HS-5 (cell line): ENCODE measurements around the gene DCBLD1.
"Not testable (repeated sequence)": the region's sequence is repeated elsewhere in the genome, so short reads cannot be mapped to it uniquely, and the experiment has no call there.

Experiments used
- DNase-seq: peaks from one replicate; pipeline ENCODE4 v3.0.0-alpha.2; 2012; ENCODE audit warnings: low read depth

Gene DCBLD1

GRCh38 chr6:117482240-117483003, at the start of gene DCBLD1:
Gene DCBLD1 (plus strand): TSS chr6:117482674. CDS start chr6:117482782, 108 bp downstream.
- DNase-seq, result peak; percentile 24

DNA sequence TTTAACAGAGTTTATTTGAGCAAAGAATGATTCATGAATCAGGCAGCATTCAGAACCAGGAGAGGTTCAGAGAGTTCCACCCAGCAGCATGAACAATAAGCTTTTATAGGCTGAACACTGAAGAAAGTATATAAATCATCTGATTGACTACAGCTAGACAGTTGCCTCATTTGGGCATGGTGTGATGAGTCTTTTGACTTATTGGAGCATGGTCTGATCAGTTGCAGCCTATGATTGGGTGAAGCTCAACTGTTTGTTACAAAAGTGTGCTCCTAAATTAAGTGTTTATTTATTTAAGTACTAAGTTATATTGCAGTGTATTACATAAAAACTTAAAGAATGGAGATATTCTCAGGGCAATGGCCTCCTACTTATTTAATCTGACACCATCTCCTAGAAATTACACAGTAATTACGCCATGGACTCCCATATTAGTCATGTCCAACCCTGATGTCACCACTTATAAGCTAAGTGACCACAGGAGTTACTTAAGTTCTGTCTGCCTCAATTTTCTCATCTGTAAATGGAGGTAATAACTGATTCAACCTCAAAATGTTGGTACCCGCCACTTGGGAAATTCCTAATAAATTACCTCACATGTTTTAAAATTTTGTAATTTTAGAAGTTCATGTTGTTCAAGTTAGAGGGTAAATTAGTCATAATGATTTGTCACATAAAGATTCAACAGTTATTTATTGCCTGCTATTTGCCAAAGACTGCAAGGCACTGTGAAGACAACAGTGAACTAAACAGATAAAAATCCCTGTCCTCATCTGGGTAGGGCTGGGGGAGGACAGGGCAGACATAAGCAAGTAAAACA, 41.6 kb upstream of the DCBLD1 start:
- peak; percentile 95 for DNase-seq

DNA sequence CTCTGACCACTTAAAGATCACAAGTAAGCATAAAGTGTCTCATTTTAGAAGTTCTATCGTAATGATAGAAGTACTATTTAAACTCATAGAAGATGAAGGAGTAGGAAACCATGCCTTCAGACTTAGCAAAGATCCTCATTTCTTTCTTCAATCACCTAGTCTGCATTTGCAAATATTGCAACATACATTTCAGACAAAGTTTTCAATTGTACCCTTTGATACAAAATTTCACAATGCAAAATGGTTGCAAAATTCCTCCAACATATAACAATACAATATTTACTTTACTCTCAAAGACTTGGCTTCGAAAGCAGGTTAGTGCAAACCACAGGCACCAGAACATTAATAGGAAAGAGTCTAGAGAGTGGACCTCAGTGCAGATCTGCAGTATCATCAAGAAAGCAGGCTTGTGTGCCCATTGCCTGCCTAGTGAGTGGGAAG, 40.6 kb upstream of the DCBLD1 start:
- DNase-seq, result peak; percentile 33

GRCh38 chr6:117442313-117442712, 40.2 kb upstream of the DCBLD1 start:
- not testable (repeated sequence) for DNase-seq

DNA sequence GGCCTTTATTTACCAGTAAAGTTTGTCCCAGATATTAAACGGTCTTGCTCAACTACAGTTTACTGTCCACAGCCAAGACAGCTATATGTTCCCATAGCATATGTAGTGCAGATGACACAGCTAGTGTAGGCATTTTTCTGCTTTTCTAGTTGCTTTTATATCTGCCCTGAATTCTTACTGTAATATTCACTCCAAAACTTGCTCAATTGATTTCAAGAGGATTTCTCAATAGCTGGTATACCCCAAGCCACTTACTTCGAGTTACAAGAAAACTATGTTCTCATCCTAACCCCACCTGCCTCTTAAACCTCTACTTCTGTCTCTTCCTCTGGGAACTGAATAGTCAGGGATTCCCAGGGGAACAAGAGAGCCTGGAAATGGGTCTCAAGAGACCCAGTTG, 37.9 kb upstream of the DCBLD1 start:
- peak; percentile 80 for DNase-seq

DNA sequence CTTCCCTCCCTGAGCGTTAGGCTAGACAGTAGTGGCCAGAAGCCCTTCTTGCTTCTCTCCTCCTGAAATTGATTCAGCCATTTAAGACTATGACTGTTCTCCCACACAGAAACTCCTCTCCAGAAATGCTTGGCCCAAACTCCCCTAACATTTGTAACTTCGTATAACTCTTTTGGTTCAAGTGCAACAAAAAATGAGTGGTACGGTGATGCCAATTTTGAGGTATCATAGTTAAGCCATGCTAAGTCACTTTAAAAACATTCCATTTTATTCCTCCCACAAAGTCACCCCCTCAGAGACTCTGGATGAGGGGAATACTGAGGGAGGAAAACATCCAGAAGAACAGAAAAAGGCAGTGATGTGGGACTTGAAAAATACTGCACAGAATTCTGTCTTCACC, 35.6 kb upstream of the DCBLD1 start:
- no peak for DNase-seq

GRCh38 chr6:117448011-117448410, 34.5 kb upstream of the DCBLD1 start:
- no peak for DNase-seq

DNA sequence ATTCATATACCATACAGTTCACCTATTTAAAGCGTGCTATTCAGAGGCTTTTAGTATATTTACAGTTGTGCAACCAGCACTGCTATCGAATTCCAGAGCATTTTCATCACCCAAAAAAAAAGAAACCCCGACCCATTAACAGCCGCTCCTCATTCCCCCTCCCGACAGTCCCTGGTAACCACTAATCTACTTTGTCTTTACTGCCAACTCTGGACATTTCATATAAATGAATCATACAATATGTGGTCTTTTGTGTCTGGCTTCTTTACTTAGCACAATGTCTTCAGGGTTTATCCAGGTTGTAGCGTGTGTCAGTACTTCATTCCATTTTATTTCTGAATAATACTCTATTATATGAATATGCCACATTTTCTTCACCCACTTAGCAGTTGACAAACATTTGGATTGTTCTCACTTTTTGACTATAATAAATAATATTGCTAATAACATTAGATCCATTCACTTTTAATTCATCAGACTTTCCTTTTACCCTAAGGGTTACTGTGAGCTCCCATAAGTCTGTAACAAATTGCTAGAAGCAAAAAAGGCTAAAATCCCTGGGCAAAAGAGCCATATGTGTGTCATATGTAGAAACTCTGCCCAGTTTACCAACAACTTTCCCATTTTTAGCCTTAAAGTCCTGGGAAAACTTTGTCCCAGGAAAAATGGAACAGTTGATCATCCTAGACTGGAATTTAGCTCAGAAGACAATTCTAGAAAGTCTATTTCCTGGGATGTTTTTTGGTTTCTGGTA, 33.6 kb upstream of the DCBLD1 start:
- DNase-seq, result peak; percentile 88

- DNase-seq, result peak; percentile 47
These were observed 32.7 kb upstream of the DCBLD1 start for GRCh38 chr6:117449549-117450439.

GRCh38 chr6:117451671-117452070, 30.8 kb upstream of the DCBLD1 start:
- no peak for DNase-seq

- DNase-seq, result no peak
These were observed 26.2 kb upstream of the DCBLD1 start for GRCh38 chr6:117456250-117456649.

DNA sequence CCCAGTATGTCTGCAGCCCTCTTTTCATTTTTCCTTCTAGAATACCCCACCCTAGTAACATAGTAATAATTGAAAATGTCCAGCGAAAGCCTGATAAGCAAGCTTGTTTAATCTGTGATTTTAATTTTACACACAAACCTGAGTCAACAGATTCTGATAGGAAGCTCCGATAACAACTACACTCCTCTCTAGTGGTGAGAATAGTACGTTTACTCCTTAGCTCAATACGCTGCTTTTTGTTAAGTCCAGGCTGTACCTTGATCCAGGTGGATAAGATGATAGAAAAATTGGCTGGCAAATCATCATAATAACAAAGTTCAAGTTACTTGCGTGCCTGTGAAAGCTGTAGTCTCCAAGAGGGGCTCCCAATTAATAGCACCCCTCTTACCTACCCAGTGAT, 25.5 kb upstream of the DCBLD1 start:
- no peak for DNase-seq

DNA sequence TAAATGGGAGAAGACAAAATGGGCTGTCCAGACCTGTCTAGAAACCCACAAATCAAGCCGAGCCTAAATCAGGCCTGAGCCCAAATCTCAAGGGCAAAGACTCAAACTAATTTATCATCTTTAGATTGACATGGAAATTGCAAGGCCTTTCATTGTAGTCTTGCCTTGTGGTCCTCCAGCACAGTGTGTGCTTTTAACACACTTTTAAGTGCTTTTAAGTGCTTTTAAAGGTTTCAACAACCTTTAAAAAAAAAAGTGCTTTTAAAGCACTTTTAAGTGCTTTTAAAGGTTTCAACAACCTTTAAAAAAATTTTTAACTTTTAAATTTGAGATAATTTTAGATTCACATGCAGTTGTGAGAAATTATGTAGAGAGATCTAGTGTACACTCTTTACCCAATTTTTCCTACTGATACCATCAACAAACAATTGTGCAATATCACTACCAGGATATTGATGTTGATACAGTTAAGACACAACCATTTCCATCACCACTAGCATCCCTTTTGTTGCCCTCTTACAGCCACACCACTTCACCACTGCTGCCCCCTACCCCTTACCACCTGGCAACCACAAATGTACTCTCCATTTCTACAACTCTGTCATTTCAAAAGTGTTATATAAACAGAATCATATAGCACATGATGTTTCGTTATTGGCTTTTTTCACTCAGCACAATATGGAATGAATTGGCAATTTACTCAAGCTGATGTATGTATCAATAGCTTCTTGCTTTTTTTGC, 23.1 kb upstream of the DCBLD1 start:
- DNase-seq, result no peak

DNA sequence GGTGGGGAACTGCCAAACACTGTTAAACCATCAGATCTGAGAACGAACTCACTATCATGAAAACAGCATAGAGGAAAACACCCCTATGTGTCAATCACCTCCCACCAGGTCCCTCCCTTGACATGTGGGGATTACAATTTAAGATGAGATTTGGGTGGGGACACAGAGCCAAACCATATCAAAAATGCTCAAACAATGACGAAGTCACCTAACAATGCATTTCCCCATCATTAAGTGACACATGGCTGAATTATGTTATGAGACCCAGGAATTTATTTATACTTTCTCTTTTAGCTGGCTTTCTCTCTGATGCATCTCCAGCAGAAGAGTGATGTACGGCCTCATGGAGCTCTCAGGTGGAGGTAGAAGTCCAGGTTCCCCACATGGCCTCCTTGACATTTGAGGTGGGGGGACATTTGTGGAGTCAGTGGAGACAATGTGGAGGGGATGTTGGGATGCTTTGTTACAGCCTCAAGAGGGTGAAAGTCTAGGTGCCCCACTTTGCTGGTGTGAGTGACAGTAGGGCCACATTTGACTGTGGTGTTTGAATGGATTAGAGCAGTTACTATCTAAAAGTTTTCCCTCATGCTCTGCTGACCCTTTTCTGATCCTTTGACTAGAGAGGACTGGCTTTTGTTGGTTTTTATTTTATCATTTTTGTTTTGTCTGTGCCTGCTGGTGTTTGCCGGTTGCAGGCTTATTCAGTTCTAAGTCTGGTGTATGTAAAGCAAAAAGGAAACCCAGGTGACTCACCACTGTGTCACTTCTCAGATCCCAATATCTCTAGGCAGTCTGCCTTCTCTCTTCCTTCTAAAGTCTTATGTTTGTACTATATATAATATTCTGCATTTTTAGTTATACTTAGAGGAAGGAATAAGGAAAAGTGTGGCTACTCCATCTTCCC, 18.5 kb upstream of the DCBLD1 start:
- DNase-seq, result peak; percentile 68

DNA sequence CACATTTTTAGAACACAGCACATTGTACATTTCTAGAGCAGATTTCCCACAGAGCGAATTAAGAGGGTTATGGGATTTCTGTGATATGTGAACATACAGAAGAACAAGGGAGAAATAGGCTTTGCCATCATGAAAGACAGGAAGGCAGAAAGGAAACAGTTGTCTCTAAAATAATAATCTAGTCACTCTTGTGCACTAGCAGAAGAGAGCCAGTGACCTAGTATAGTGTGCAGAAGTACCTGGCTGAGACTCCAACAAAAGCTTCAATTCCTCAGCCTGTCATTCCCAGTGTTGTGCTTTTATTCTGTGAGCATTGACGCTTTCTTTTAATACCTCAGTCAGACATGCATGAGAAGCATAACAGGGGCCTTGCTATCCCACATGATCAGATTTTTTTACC, 17.8 kb upstream of the DCBLD1 start:
- no peak for DNase-seq

DNA sequence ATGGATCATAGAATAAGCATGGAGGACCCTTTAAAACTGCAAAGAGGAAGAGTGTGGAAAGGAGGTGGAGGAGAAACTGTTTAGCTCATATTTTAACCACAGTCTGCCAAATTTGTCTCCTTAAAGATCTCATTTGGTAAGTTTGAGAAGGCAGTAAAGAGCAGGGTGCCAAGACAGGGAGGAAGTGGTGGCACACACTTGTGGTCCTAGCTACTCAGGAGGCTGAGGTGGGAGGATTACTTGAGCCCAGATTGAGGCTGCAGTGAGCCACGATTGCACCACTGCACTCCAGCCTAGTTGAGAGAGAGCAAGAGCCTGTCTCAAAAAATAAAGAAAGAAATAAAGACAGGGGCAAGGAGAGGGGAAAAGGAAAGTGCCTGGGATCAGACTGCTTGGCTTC, 16.8 kb upstream of the DCBLD1 start:
- no peak for DNase-seq

GRCh38 chr6:117467876-117468275, 14.6 kb upstream of the DCBLD1 start:
- no peak for DNase-seq

DNA sequence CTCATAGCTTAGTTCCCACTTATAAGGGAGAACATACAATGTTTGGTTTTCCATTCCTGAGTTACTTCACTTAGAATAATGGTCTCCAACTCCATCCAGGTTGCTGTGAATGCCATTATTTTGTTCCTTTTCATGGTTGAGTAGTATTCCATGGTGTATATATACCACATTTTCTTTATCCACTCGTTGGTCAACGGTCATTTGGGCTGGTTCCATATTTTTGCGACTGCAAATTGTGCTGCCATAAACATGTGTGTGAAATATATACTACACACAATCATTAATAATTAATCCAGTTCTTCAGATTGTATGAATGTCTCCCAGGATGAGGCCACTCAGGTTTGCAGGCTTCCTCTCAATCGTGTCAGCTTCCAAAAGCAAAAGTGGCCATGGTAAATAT, 13.9 kb upstream of the DCBLD1 start:
- not testable (repeated sequence) for DNase-seq

GRCh38 chr6:117469356-117469755, 13.1 kb upstream of the DCBLD1 start:
- no peak for DNase-seq

DNA sequence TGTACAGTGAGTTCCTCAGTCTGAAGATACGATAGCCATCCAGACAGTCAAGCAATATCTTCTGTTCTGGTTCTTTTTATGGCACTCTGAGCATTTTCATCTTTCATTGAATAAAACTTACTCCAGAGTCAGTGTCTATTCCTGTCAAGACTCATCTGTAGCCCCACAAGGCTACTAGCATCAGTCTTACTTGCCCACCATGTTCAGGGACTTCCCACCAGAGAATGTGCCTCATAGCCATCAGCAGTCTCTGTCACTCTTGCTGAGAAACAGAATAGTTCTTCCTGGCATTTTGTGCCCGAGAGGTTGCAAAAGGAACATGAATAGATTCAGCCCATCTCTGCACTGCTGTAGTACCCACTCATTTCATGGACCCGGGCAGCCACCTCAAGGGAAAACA, 12.7 kb upstream of the DCBLD1 start:
- no peak for DNase-seq
